Stimulated activated CD8-positive, alpha-beta memory T cell treated with anti-CD3 and anti-CD28 coated beads, Interleukin-2, amount 100 ng/mL, for 1 hour (primary cell): ENCODE data around the gene ALAS1.

ENCODE experiments used
- DNase-seq, 2 donors: peaks; one replicate each; pipeline ENCODE4 v3.0.0-alpha.2; 2020; ENCODE audit warnings: low read depth in 2 of 2

ALAS1 gene

DNA sequence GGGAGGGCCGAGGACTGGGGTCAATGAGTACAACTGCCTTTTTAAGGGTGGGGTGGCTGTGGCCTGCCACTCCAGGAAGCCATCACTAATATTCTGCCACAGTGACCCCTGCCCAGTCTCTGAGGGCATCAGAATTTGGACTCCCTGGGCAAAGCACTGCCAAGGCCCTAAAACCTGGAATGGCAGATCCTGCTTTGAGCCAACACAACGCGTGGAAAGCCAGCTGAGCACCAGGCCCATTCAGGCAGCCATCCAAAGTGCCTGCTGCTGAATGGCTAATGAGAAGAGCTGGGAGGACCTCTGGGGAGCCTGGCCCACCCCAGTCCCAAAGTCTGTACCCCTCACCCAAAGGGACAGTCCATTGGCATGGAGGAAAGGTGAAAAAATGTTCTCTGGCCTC lies 36.0 kb downstream of the ALAS1 start:
- DNase-seq = no peak

DNA sequence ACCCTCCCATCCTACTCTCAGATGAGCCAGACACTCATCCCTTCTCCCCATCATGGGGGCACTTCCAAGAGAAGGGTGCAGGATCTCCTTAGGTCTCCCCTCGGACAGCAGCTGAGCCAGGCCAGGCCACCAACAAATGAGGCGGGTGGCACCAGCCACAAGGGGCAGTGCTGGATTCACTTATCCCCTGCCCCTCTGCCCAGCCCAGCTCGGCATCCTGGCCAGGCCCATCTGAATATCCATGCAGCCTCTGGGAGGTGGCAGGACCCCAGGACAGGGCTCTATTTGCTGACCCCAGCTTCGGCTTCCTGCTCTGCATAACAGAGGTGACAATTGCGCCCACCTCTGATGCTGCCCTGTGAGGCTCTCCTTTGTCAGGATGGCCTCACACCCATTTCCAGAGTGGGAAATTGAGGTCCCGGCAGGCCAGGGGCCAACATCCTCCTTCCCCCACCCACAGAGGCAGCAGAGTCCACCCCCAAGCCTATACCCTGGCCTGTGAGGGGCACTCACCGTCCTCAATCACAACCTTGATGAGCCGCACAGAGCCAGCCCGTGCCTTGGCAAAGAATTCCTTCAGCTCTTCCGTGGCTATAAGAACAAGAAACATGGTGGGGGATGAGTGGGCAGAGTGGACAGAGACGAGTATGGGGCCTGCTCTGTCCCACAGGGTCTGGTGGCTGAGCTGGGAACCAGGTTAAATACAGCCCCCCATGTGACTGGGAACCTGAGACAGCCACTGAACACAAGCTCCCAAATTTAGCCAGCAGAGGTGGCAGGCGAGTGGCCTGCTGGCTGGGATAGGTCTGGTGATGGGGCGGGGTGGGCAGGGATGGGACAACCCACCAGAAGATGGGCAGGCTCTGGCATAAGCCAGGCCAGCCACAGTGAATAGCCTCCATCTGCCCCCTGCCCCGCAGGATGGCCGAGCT lies 36.8 kb downstream of the ALAS1 start:
- DNase-seq = no peak

DNA sequence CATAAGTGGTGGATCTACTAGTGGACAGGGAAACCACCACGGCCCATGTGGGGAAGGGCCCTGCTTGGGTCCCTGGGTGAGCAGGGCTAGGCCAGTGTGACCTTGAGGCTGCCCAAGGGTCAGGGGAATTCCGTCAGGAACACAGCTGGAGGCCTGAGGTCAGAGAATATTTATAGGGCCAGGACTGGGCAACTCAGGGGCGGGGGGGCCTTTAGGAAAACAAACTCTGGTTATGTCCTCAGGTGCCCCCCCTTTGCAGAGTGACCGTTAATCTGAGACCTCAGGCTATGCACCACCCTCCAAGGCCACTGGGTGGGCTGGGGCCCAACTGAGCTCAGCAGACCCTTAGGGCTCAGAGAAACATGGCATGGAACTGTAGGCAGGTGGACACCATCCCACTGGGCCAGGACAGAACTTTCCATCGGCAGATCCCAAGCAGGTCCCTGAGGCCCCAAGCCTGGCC lies 38.5 kb downstream of the ALAS1 start:
- DNase-seq = no peak

DNA sequence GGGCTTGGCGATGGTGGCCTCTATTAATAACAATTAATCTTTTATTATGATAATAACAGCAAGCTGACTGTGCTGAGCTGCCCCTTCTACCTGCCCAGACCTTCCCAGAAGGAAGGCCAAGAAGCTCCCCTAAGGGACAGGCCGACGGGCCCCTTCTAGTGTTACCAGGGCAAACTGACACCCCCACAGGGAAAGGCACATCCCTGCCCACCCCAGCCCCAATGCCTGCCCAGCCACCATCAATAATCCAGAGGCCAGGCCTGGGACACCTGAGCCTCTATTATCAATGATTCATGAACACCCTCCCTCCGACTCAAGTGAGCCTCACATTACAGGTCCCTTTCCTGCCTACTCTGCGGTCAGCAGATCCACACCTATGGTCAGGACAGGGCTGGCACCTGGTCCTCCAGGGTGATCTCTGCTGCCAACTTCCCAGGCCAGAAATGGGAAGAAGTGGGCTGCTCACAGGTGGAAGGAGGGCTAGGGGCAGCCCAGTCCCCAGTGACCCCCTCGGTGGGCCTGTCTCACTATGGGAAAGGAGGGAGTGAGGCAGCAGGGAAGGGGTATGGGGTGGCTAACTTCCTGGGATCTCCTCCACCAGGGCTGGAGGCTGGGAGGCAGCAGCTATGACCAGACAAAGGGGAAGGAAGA lies 39.2 kb downstream of the ALAS1 start:
- no peak for DNase-seq

DNA sequence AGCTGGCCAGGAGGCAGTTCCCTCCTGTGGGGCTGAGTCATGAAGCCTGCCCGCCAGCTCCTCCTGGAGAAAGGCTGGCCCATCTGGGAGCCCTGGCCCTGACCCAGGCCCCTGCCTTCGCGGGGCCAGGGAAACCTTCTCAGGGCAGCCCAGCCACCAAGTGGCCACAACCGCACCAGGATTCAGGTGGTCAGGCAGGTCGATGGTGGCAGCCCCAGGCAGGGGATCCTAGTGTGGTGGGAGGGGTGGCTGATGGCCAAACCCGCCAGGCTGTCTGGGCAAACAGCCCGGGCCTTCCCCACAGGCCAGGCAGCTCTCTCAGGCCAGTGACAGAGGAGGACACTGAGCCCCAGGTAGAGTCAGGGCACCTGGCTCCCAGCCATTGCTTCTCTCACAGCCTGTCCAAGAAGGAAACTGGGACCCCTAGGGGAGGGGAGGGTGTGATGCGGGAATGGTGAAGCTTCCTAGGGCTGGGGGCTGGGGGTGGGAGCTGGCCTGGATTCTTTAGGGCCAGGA lies 39.8 kb downstream of the ALAS1 start:
- no peak for DNase-seq

DNA sequence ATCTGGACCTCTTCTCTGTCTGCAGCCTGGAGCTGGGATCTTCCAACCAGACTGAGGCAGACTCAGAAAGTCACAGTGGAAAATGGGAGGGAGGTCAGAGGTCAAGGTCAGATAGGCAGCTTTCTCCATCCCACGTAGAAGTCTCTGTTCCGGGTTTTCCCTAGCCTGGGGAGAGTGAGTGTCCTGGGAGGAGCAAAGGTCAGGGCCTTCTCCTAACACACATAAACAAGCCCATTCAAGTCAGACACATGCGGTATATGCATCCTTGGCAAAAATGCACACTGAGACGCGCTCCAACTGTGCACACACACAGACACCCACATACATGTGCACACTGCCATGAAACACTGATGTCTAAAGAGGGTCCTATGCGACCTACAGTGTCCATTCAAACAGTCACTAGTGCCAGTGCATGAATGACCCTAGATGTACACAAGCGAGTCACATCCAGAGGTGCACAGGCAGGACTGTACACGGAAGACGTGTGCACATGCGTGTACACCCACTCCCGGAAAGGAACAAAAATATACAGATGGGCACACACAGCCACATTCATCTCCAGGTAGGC lies 40.3 kb downstream of the ALAS1 start:
- no peak for DNase-seq

DNA sequence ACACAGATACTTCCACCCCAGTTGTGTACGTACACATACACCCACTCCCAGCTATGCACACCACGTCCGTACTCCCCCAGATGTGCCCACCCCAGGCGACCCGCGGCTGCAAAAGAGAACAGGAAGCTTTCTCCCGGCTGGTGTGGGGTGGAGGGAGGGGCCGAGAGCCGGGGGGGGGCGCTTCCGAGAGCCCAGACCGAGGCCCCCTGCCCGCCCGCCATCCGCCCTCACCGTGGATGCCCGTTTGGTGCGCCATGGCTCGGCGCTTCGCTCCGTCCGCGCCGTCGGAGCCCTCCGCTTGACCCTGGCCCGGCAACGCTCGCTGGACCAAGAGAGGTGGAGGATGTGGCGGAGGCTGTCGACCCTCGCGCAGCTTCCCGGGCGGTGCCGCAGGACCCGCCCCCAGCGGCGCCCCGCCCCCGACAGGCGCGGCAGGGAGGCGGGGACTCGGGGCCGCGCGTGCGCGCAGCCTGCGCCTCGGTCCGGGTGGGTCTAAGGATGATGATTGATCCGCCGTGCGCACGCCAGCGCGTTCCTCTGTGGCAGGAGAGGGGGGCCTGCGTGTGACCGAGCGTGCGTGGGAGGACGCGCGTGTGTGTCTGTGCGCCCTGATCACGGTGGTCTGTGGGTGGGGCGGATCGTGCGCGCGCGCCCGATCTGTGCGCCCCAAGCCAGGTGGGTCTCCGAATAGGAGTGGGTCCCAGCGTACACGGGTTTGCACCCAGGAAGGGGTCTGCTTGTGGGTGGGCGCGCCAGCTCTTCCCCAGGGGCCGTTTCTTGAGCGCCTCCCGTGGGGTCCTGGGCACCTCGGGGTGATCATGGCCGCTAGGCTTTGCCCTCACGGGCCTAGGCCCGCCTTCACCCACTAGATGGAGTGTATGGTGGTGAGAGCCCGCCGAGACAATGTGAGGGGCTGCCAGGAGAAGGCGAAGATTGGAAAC lies 41.1 kb downstream of the ALAS1 start, which contains the start of gene TWF2:
Gene TWF2, minus strand, starts transcription at position 398 of the 941 bp plus-strand sequence. Its CDS starts 142 bp downstream, at position 256.
- DNase-seq = peak; percentile 68 to 72

DNA sequence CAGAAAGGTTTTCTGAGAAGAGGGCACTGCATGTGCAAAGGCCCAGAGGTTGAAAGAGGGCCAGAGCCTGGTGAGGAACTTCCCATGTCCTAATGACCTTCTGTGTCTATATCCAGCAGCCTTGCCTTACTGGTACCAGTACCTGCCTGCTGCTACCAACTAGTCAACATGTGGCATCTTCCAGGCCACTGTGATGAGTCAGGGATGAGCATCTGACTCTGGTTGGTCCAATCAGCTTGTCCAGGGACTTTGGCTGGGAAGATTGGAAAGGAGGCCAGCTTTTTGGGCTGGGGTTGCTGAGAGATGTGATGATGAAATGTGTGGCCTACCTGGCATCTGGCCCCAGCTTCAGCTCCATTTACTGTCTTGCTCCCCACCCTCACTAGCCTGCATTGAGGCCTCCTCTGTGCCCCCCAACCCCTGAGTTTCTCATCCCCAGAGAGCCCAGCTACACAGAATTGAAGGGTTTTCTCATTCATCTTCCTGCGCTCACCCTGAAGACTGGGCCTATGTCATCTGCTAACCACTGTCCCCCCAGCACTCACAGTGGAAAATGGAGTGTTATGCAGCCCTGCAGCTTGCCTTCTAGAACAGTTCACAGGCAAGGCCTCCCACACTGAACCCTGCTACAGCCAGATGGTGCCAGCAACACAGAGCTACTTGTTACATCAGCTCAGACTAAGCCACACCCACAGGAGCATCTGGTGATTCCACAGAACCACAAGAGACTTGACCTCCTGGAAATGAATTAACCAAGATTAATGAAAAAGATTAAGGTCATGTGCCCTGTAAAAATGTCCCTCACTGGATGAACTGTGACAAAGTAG lies 42.3 kb downstream of the ALAS1 start:
- no peak for DNase-seq

DNA sequence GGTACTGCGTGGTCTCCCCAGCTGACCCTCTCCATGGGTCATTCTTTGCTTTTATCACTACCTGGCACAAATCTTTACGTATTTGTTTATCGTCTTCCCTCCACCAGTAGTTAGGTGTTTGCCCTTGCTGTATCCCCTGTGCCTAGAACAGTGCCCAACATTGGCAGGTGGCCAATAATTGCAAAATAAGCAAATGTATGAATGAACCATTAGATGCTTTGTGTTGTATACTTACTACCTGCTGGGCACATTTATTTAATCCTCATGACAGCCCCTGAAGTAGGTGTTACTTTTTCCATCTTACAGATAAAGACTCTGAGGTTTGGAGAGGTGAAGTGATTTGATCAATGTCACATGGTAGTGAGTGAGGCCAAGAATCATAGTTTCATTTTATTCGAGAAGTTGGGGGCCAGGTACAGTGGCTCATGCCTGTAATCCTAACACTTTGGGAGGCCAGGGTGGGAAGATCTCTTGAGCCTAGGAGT lies 43.0 kb downstream of the ALAS1 start:
- DNase-seq = no peak

DNA sequence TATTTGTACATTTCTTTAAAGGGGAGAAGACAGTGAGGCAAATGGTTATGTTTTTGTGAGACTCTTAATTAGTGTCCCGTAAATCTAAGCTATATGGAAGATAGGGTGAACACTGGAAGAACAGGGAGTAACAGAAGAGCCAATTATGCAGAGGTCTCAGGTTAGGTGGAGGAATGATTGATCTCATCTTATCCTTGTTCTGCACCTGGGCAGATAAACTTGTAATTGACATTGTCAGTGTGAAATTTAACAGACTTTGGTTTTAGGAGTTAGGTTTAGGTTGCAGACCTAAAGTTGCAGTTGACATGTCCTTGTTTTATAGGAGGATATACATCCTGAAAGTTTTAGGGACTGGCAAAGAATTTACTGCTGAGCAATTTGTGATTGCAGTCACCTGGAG lies 44.1 kb downstream of the ALAS1 start:
- DNase-seq = no peak

DNA sequence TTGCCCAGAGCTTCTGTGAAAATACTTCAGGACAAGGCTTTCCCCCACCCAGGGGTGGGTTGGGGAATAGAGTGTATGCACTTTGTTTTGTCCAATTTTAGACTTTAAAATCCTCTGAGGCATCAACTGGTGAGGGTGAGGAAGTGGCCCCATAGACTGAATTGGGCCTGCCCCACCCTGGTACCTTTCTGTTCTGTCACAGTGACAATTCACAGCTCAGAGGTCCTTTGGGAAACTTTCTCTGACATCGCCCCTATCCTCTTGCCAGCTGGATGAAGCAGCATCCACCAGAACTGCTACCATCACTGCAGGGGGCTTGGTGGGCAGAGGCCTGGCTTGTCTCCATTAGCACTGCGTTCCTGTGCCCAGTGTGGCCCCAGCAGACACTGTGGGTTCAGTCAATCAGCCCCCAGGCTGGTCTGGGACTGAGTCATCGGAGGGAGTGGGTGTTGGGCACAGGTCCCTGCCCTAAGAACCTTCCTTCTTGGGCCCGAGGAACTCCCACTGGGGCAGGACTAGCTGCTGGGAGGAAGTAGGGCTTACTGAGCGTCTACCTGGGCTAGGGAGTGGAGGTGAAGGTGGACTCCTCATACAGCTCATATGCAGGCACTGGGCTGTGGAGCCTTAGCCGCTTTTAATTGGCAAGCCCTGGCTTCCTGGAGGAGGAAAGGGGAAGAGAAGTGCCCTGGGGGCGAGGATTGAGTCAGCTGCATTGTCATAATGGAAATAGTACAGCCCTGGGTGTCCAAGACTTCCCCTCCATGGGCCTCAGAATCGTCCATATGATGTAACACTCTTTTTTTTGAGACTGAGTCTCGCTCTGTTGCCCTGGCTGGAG lies 46.0 kb downstream of the ALAS1 start:
- no peak for DNase-seq

DNA sequence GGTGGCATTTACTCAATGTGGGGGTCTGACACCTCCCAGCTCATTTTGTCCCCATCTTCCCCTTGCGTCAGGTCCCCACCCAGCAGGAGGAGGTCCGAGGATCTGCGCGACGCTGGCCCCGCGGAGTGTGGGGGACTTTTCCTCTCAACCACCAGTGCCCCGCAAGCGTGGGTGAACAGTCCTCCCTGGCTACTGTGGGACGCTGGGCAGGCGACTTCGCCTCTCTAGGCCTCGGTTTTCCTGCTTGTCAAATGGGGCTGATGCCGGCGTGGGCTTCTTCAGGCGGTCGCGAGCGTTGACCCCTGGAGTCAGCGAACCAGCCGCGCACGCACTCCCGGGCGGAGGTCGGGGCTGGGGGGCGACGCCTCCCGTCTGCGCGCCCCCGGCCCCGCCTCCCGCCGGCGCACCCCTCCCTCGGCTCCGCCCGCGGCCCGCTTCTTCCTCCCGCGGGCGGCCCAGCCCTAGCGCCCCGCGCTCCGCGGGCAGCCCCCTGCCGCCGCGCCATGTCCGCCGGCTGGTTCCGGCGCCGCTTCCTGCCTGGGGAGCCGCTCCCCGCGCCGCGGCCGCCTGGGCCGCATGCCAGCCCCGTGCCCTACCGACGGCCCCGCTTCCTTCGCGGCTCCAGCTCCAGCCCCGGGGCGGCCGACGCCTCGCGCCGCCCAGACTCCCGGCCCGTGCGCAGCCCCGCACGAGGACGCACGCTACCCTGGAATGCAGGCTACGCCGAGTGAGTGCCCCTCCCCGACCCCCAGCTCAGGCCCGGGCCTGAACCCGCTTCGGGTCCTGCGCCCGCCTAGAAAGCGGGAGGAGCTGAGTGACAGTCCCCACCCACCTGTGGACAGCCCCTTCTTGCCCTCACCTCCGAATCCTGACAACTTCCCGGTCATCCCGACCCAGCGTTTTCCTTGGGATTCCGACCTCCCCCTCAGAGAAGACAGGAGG lies 47.6 kb downstream of the ALAS1 start, which contains the start of gene PPM1M:
Gene PPM1M, plus strand, starts transcription at position 438 of the 942 bp plus-strand sequence. Its CDS starts 66 bp downstream, at position 504.
- DNase-seq = peak in 1 of 2 donors; percentile 40

DNA sequence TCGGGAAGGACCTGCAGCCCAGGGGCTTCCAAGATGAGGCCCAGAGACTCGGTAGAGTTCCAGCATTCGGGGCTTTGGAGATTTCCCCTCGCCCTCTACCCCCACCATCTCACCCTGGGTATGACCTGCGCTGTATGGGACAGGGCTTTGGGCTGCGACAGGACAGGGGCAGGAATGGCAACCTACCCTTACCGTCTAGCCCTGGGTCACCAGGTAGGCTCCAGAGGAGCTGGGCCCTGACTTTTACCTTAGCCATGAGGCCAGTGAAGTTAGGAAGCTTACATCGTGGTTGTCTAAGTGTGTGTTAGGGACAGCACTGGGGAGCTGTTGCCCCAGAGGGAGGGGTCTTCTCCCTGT lies 48.3 kb downstream of the ALAS1 start:
- no peak for DNase-seq

DNA sequence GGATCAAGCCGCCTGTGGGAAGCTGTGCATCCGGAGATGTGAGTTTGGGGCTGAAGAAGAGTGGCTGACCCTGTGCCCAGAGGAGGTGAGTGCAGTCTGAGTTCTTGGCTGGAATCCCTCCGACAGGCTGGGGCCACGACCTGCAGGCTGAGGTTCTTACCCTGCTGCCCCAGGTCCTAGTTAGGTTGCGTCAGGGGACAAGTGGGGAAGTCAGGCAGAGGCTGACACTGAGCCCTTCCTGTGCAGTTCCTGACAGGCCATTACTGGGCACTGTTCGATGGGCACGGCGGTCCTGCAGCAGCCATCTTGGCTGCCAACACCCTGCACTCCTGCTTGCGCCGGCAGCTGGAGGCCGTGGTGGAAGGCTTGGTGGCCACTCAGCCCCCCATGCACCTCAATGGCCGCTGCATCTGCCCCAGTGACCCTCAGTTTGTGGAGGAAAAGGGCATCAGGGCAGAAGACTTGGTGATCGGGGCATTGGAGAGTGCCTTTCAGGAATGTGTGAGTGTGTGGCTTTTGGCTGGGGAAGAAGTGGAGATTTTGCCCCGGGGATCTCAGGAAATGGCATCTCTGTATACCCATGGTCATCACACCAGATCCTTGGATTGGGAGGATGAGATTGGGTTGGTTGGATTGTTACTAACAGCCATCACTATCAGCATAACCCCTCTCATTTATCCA lies 48.9 kb downstream of the ALAS1 start:
- no peak for DNase-seq

DNA sequence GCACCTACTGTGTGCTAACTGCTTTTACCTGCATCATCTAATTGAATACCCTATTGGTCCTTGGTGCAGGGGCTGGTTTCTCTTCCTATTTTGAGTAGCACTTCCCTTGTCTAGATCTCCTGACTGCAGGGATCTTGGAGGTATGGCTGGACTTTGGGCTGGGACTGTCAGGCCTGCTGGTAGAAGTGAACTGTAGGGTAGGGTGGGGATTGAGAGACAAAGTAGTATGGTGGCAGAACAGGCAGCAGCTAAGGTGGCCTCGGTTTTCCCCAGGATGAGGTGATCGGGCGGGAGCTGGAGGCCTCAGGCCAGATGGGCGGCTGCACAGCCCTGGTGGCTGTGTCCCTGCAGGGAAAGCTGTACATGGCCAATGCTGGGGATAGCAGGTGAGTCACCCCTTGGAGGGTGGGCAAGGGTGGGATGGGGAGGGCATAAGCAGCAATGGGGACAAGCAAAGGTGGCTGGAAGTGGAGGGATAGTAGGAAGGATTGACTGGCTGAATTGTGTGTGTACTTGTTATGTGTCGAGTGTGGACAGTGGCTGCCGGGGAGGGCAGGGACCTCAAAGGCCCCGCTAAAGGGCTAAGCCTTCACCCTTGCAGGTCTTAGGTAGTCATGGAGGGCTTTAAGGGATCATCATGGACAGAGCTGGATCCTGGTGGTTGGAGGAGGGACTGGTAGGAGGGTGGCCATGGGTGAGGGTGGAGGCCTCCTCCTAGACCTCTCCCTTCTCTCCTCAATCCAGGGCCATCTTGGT lies 49.6 kb downstream of the ALAS1 start:
- DNase-seq = no peak

DNA sequence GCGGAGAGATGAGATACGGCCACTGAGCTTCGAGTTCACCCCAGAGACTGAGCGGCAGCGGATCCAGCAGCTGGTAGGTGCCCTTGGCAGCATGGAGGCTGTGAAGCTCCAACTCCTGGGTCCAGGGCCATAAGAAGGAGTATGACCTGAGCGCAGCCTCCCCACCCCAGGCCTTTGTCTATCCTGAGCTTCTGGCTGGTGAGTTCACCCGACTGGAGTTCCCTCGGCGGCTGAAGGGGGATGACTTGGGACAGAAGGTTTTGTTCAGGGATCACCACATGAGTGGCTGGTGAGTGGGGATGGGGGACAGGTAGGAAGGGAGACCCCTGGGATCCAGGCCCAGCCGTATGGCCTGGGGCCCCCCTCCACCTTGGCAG lies 50.2 kb downstream of the ALAS1 start:
- DNase-seq = no peak
